SK-N-MC (cell line): ENCODE measurements around the gene TMUB1.

ENCODE experiments used
- EZH2 ChIP-seq: fragments of 200-600 bp; sonication (generic); IDR thresholded peaks from one replicate; pipeline ENCODE4 v1.6.1; 2017; ENCODE audit warnings: antibody characterized with exemption
- POLR2AphosphoS5 ChIP-seq: IDR thresholded peaks from 2 replicates; pipeline ENCODE4 v1.6.1; 2012; ENCODE audit warnings: mild to moderate bottlenecking, low read depth, low read length, borderline replicate concordance

- no peak for TF ChIP-seq POLR2AphosphoS5
- no peak for TF ChIP-seq EZH2
Observed at GRCh38 chr7:151065516-151065915, 17.8 kb downstream of the TMUB1 start.
